WTC11 (cell line): ENCODE results near the gene TSPAN18.

Source experiments
- NR1H2 ChIP-seq: sonication (generic); formaldehyde crosslinking; IDR thresholded peaks from 2 replicates; pipeline ENCODE4 v1.9.0; 2021; ENCODE audit warnings: mild to moderate bottlenecking, moderate library complexity, missing genetic modification reagents
- TF ChIP-seq, protein P1 (sequence below): fragments of 200-600 bp; IDR thresholded peaks from 2 replicates; pipeline ENCODE4 v1.8.0; 2022; ENCODE audit warnings: antibody characterized with exemption
- TF ChIP-seq, protein P2 (sequence below): sonication (generic); formaldehyde crosslinking; IDR thresholded peaks from 2 replicates; pipeline ENCODE4 v1.8.1; 2023; ENCODE audit warnings: mild to moderate bottlenecking, missing genetic modification reagents, moderate library complexity
- TF ChIP-seq, protein P3 (sequence below): sonication (generic); formaldehyde crosslinking; IDR thresholded peaks from 2 replicates; pipeline ENCODE4 v1.8.1; 2022; ENCODE audit warnings: mild to moderate bottlenecking, moderate library complexity, missing genetic modification reagents
- TF ChIP-seq, protein P4 (sequence below): sonication (generic); formaldehyde crosslinking; IDR thresholded peaks from 2 replicates; pipeline ENCODE4 v1.8.0; 2022; ENCODE audit warnings: mild to moderate bottlenecking, missing genetic modification reagents
- TF ChIP-seq, protein P5 (sequence below): sonication (generic); formaldehyde crosslinking; IDR thresholded peaks from 2 replicates; pipeline ENCODE4 v1.8.0; 2023; ENCODE audit warnings: missing genetic modification reagents
- TF ChIP-seq, protein P6 (sequence below): sonication (generic); formaldehyde crosslinking; IDR thresholded peaks from 2 replicates; pipeline ENCODE4 v1.8.0; 2022; ENCODE audit warnings: mild to moderate bottlenecking, missing genetic modification reagents

DNA sequence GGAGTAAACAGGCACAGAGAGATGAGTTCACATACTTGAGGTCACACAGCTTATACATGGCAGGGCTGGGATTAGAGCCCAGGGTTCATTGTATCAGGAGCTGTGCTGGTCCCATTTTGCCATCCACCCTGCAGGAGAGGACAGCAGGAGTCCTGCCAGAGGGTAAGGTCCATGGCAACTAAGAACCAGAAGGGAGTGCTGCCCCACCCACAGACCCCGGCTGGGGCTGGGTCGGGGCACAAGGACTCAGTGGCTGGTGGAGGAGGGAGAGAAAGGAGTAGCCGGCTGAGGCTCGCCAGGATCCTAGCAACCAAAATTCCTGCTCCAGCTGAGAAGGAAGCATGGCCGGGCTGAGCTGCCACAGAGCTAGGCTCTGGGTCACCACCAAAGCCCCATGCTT is 249.8 kb downstream of the TSPAN18 start:
- TF ChIP-seq, protein P1, sequence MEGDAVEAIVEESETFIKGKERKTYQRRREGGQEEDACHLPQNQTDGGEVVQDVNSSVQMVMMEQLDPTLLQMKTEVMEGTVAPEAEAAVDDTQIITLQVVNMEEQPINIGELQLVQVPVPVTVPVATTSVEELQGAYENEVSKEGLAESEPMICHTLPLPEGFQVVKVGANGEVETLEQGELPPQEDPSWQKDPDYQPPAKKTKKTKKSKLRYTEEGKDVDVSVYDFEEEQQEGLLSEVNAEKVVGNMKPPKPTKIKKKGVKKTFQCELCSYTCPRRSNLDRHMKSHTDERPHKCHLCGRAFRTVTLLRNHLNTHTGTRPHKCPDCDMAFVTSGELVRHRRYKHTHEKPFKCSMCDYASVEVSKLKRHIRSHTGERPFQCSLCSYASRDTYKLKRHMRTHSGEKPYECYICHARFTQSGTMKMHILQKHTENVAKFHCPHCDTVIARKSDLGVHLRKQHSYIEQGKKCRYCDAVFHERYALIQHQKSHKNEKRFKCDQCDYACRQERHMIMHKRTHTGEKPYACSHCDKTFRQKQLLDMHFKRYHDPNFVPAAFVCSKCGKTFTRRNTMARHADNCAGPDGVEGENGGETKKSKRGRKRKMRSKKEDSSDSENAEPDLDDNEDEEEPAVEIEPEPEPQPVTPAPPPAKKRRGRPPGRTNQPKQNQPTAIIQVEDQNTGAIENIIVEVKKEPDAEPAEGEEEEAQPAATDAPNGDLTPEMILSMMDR = no peak
- TF ChIP-seq, protein P2, sequence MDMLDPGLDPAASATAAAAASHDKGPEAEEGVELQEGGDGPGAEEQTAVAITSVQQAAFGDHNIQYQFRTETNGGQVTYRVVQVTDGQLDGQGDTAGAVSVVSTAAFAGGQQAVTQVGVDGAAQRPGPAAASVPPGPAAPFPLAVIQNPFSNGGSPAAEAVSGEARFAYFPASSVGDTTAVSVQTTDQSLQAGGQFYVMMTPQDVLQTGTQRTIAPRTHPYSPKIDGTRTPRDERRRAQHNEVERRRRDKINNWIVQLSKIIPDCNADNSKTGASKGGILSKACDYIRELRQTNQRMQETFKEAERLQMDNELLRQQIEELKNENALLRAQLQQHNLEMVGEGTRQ = no peak
- TF ChIP-seq, protein P3, sequence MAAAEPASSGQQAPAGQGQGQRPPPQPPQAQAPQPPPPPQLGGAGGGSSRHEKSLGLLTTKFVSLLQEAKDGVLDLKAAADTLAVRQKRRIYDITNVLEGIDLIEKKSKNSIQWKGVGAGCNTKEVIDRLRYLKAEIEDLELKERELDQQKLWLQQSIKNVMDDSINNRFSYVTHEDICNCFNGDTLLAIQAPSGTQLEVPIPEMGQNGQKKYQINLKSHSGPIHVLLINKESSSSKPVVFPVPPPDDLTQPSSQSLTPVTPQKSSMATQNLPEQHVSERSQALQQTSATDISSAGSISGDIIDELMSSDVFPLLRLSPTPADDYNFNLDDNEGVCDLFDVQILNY (CRISPR knock-in tag) = no peak
- TF ChIP-seq, protein P4, sequence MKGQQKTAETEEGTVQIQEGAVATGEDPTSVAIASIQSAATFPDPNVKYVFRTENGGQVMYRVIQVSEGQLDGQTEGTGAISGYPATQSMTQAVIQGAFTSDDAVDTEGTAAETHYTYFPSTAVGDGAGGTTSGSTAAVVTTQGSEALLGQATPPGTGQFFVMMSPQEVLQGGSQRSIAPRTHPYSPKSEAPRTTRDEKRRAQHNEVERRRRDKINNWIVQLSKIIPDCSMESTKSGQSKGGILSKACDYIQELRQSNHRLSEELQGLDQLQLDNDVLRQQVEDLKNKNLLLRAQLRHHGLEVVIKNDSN (CRISPR knock-in tag) = no peak
- TF ChIP-seq NR1H2 (CRISPR knock-in tag) = no peak
- TF ChIP-seq, protein P5, sequence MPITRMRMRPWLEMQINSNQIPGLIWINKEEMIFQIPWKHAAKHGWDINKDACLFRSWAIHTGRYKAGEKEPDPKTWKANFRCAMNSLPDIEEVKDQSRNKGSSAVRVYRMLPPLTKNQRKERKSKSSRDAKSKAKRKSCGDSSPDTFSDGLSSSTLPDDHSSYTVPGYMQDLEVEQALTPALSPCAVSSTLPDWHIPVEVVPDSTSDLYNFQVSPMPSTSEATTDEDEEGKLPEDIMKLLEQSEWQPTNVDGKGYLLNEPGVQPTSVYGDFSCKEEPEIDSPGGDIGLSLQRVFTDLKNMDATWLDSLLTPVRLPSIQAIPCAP (CRISPR knock-in tag) = no peak
- TF ChIP-seq, protein P6, sequence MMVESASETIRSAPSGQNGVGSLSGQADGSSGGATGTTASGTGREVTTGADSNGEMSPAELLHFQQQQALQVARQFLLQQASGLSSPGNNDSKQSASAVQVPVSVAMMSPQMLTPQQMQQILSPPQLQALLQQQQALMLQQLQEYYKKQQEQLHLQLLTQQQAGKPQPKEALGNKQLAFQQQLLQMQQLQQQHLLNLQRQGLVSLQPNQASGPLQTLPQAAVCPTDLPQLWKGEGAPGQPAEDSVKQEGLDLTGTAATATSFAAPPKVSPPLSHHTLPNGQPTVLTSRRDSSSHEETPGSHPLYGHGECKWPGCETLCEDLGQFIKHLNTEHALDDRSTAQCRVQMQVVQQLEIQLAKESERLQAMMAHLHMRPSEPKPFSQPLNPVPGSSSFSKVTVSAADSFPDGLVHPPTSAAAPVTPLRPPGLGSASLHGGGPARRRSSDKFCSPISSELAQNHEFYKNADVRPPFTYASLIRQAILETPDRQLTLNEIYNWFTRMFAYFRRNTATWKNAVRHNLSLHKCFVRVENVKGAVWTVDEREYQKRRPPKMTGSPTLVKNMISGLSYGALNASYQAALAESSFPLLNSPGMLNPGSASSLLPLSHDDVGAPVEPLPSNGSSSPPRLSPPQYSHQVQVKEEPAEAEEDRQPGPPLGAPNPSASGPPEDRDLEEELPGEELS (CRISPR knock-in tag) = no peak
